HepG2 (cell line): Measurements from ENCODE around the gene MPST. TPM values are rescaled to one million over a fixed set of nuclear protein-coding genes. Genes with fewer than 3 reads are reported as not detected.

Source experiments
- ATAC-seq: fragments of 200-7000 bp; cut with Tn5 transposase; 3 replicates; pipeline ENCODE4 v1.9.1; 2020; ENCODE audit warnings: mild to moderate bottlenecking, moderate library complexity
- BruUV-seq: library from RNA; stranded (reverse); fragments of 400-500 nt; replicated peaks from 2 replicates; lab custom pipeline; 2021; lab: Mats Ljungman, UMichigan
- CTCF ChIA-PET: fragments of 300-600 bp; formaldehyde crosslinking; extraction: SDS; loops from one replicate; lab custom pipeline; 2021; ENCODE audit warnings: low total read pairs, inconsistent platforms, low intra/inter-chr PET ratio; lab: Yijun Ruan, JAX
- POLR2A ChIA-PET: fragments of 350-600 bp; sonication (Branson Sonifier 250); formaldehyde crosslinking; loops from one replicate; lab custom pipeline; 2020; ENCODE audit warnings: antibody characterized with exemption, inconsistent platforms; lab: Yijun Ruan, JAX
- DNase-seq: peaks from one replicate; pipeline ENCODE4 v3.0.0-alpha.2; 2015; ENCODE audit warnings: low spot score
- FAIRE-seq: peaks from 3 replicates; lab custom pipeline; 2011; peaks lifted over from hg19 to GRCh38; lab: Jason Lieb, UNC
- H2AFZ ChIP-seq: one replicate; pipeline ENCODE4 v1.6.1; 2011; ENCODE audit warnings: low read length, inconsistent platforms
- H3K27ac ChIP-seq: fragments of 300-600 bp; 3 replicates; pipeline ENCODE4 v1.8.0; 2011; ENCODE audit warnings: mixed run types, mild to moderate bottlenecking, mixed read lengths, low read length, inconsistent platforms; ENCODE audit not compliant: insufficient read depth; ENCODE audit errors: extremely low read length
- H3K27me3 ChIP-seq, 2 experiments: fragments of 200-600 bp in 1 of 2; 2 replicates in 1 of 2; 3 replicates in 1 of 2; pipeline versions ENCODE4 v1.6.0 to v1.8.0; 2011; ENCODE audit warnings: low read length in 2 of 2, mild to moderate bottlenecking in 2 of 2, moderate library complexity in 2 of 2, inconsistent platforms in 1 of 2; ENCODE audit not compliant: insufficient read depth in 2 of 2, control insufficient read depth in 1 of 2
- H3K36me3 ChIP-seq, 2 experiments: fragments of 200-600 bp in 1 of 2; replicated peaks in 1 of 2; 2 replicates in 1 of 2; 3 replicates in 1 of 2; pipeline versions ENCODE4 v1.5.1 to v1.8.0; 2011; ENCODE audit warnings: low read length in 2 of 2, inconsistent platforms in 1 of 2; ENCODE audit not compliant: insufficient read depth in 2 of 2, control insufficient read depth in 1 of 2
- H3K4me1 ChIP-seq: 2 replicates; pipeline ENCODE4 v1.5.1; 2012; ENCODE audit warnings: low read length, inconsistent platforms; ENCODE audit not compliant: insufficient read depth
- H3K4me2 ChIP-seq: 2 replicates; pipeline ENCODE4 v1.6.0; 2011; ENCODE audit warnings: low read depth, low read length, inconsistent platforms
- H3K4me3 ChIP-seq, 3 experiments: fragments of 200-600 bp in 1 of 3; sonication (generic), shearing (Covaris generic) in 1 of 3; replicated peaks in 1 of 3; 2 replicates each; pipeline ENCODE4 v1.5.1; 2011 to 2016; ENCODE audit warnings: low read length in 3 of 3, inconsistent platforms in 2 of 3, low read depth in 2 of 3, mild to moderate bottlenecking in 2 of 3, control low read depth in 1 of 3, mixed read lengths in 1 of 3; ENCODE audit not compliant: insufficient read depth in 1 of 3
- H3K79me2 ChIP-seq: one replicate; pipeline ENCODE4 v1.6.1; 2011; ENCODE audit warnings: low read length, inconsistent platforms; ENCODE audit not compliant: insufficient read depth
- H3K9ac ChIP-seq: 2 replicates; pipeline ENCODE4 v1.6.0; 2011; ENCODE audit warnings: mild to moderate bottlenecking, low read depth, low read length, inconsistent platforms; ENCODE audit not compliant: insufficient read depth
- H3K9me3 ChIP-seq: 2 replicates; pipeline ENCODE4 v1.5.1; 2012; ENCODE audit warnings: mild to moderate bottlenecking, low read length
- H4K20me1 ChIP-seq: 2 replicates; pipeline ENCODE4 v1.6.0; 2011; ENCODE audit warnings: inconsistent platforms, mild to moderate bottlenecking, low read length, moderate library complexity; ENCODE audit not compliant: insufficient read depth
- FOXA1 ChIP-seq, 2 experiments: fragments of 450-650 bp in 1 of 2; sonication (generic) in 1 of 2; formaldehyde crosslinking in 1 of 2; IDR thresholded peaks; 2 replicates each; pipeline versions ENCODE4 v1.4.0 to v1.6.1; 2016 to 2020; ENCODE audit warnings: missing genetic modification reagents in 1 of 2
- GABPB1 ChIP-seq: IDR thresholded peaks from 2 replicates; pipeline ENCODE4 v1.6.1; 2016; ENCODE audit warnings: mild to moderate bottlenecking, missing genetic modification reagents, moderate library complexity, missing compliant biosample characterization
- MYPOP ChIP-seq: sonication (generic); formaldehyde crosslinking; IDR thresholded peaks from 2 replicates; pipeline ENCODE4 v1.8.1; 2023; ENCODE audit warnings: mild to moderate bottlenecking, moderate library complexity, missing genetic modification reagents
- RFX3 ChIP-seq: IDR thresholded peaks from 2 replicates; pipeline ENCODE4 v1.6.1; 2016; ENCODE audit warnings: missing biosample characterization, missing genetic modification reagents
- YY1 ChIP-seq: IDR thresholded peaks from 2 replicates; pipeline ENCODE4 v1.6.1; 2011; ENCODE audit warnings: low read length, low read depth, moderate library complexity, mild to moderate bottlenecking; ENCODE audit not compliant: insufficient read depth, insufficient replicate concordance
- ZMYM3 ChIP-seq: sonication (generic); formaldehyde crosslinking; IDR thresholded peaks from 2 replicates; pipeline ENCODE4 v1.5.1; 2020; ENCODE audit warnings: mild to moderate bottlenecking, missing genetic modification reagents
- ZNF451 ChIP-seq: sonication (generic); formaldehyde crosslinking; IDR thresholded peaks from 2 replicates; pipeline ENCODE4 v1.5.0; 2020; ENCODE audit warnings: mild to moderate bottlenecking, missing genetic modification reagents
- ZNF629 ChIP-seq: sonication (generic); formaldehyde crosslinking; conservative IDR thresholded peaks from 2 replicates; pipeline ENCODE4 v1.5.0; 2020; ENCODE audit warnings: missing genetic modification reagents
- ZNF674 ChIP-seq: sonication (generic); formaldehyde crosslinking; IDR thresholded peaks from 2 replicates; pipeline ENCODE4 v1.5.0; 2020; ENCODE audit warnings: low read depth, mild to moderate bottlenecking, missing genetic modification reagents
- ZNF766 ChIP-seq: sonication (generic); formaldehyde crosslinking; IDR thresholded peaks from 2 replicates; pipeline ENCODE4 v1.5.0; 2020; ENCODE audit warnings: missing genetic modification reagents, borderline replicate concordance
- ZNF770 ChIP-seq: sonication (generic); formaldehyde crosslinking; IDR thresholded peaks from 2 replicates; pipeline ENCODE4 v1.5.0; 2020; ENCODE audit warnings: mild to moderate bottlenecking, missing genetic modification reagents
- ZNF777 ChIP-seq: sonication (generic); formaldehyde crosslinking; IDR thresholded peaks from 2 replicates; pipeline ENCODE4 v1.4.0; 2020; ENCODE audit warnings: missing genetic modification reagents
- ZSCAN31 ChIP-seq: sonication (generic); formaldehyde crosslinking; IDR thresholded peaks from 2 replicates; pipeline ENCODE4 v1.5.0; 2020; ENCODE audit warnings: low read depth, mild to moderate bottlenecking, missing genetic modification reagents
- WGBS: methylation state at CpG from one replicate; pipeline ENCODE4 v1.1.6; 2017; ENCODE audit warnings: low lambda C conversion rate; 5-methylcytosine and 5-hydroxymethylcytosine counted together
- in situ Hi-C: cut with HindIII; loops from 2 replicates; pipeline ENCODE4 v1.10.0; 2017; ENCODE audit warnings: low pct_unique_long_range_greater_than_20kb; ENCODE audit not compliant: extremely low pct_ligation_motif_present
- intact Hi-C: fragments of 100-400 bp; cut with micrococcal nuclease; formaldehyde crosslinking; loops from one replicate; pipeline ENCODE4 v1.10.0; 2022; ENCODE audit not compliant: unreplicated experiment
- polyA plus RNA-seq, 8 experiments: library from polyadenylated mRNA; depleted of rRNA in 3 of 8; stranded (reverse) in 7 of 8; unstranded in 1 of 8; fragments of >200 nt; fragmentation: Illumina TruSeq in 4 of 8; extraction: Trizol in 4 of 8; gene quantifications; 2 replicates each; pipeline versions ENCODE4 v1.2.1 to v1.2.3, GENCODE V29; 2011 to 2016; ENCODE audit warnings: low read depth in 4 of 8, missing spikeins in 1 of 8, mixed read lengths in 1 of 8; ENCODE audit not compliant: insufficient read depth in 1 of 8
- total RNA-seq, 5 experiments: library from RNA; depleted of rRNA; stranded (reverse); fragments of >200 nt; fragmentation: Illumina TruSeq; extraction: Trizol; gene quantifications; 2 replicates each; pipeline ENCODE4 v1.2.3, GENCODE V29; 2016; ENCODE audit warnings: low read depth in 1 of 5

Gene MPST
- total and polyA plus RNA-seq, 2 of the 13 experiments (the other 11 are each of a cell fraction or from before 2014, with no cell fraction given) = 133 to 141 TPM

- ATAC-seq (no peak), DNase-seq (no peak), FAIRE-seq (no peak)
- H3K36me3 ChIP-seq = no peaks in the 10 kb centered on the region
- TF ChIP-seq ZNF629 (CRISPR knock-in tag) (peak; percentile 90), ZMYM3 (CRISPR knock-in tag) (peak; percentile 63; the same call in 1 of the 2 replicates), ZNF451 (CRISPR knock-in tag) (no peak)
- H3K79me2 ChIP-seq = no peaks in the 10 kb centered on the region
- BruUV-seq = no TSS peak
- H2AFZ ChIP-seq = no peak overlapping the region
- no peaks in the 10 kb centered on the region for H3K9me3 ChIP-seq
- CTCF ChIA-PET = no interaction called here
- no peak overlapping the region for H3K27ac ChIP-seq
- H4K20me1 ChIP-seq = no peaks in the 10 kb centered on the region
- H3K4me3 ChIP-seq = no peak overlapping the region
- H3K4me1 ChIP-seq = peaks cover 59% of the 10 kb centered on the region
- WGBS = 30% methylated on average over 6 of the region's 6 CpGs
- H3K27me3 ChIP-seq = peaks cover 0 to 13% of the 10 kb centered on the region in 2 experiments; a peak in 2 of 5 replicates
- POLR2A ChIA-PET = interaction anchor here (0.9 to 3.4 kb wide), 4 partner anchors 8 to 33 kb away, joined by 3 to 18 read pairs (median 8); partner anchors contain the start of genes MPST and TST
- intact Hi-C loops (no loop called here), in situ Hi-C loops (no loop called here)
- H3K4me2 ChIP-seq = peak overlapping the region; percentile 76
- no peak overlapping the region for H3K9ac ChIP-seq
Measured at GRCh38 chr22:37050913-37051312, 31.4 kb downstream of the MPST start.

GRCh38 chr22:37051391-37052385 lies 32.1 kb downstream of the MPST start, which contains the start of gene KCTD17:
Gene KCTD17, plus strand, starts transcription at chr22:37051742. Its CDS starts 19 bp downstream, at chr22:37051761.
- H2AFZ ChIP-seq = no peak within 1 kb of the TSS
- peak within 1 kb of the TSS; percentile 51 to 71 (median 54) for H3K4me3 ChIP-seq
- BruUV-seq = no TSS peak
- H3K27ac ChIP-seq = no peak within 1 kb of the TSS
- no peaks in the 10 kb centered on the region; a peak in 1 of 5 replicates for H3K36me3 ChIP-seq
- CTCF ChIA-PET = no interaction called here
- H3K4me1 ChIP-seq = peaks cover 51% of the 10 kb centered on the region
- no peaks in the 10 kb centered on the region for H3K79me2 ChIP-seq
- no peak for FAIRE-seq
- peaks cover 0 to 13% of the 10 kb centered on the region in 2 experiments; a peak in 2 of 5 replicates for H3K27me3 ChIP-seq
- H4K20me1 ChIP-seq = no peaks in the 10 kb centered on the region
- peak; percentile 86 for ATAC-seq
- peak within 1 kb of the TSS; percentile 76 for H3K4me2 ChIP-seq
- intact Hi-C loops = no loop called here
- WGBS = 15% methylated on average over 16 of the region's 89 CpGs
- H3K9ac ChIP-seq = 0 out of 2 replicates have a peak within 1 kb of the TSS, but pooled peaks have one; percentile 29
- in situ Hi-C loops = no loop called here
- H3K9me3 ChIP-seq = no peaks in the 10 kb centered on the region
- DNase-seq = no peak
- POLR2A ChIA-PET = interaction anchor here (0.7 to 3.4 kb wide), 4 partner anchors 14 to 34 kb away, joined by 3 to 18 read pairs (median 8); partner anchors contain the start of genes MPST and TST
- TF ChIP-seq ZNF674 (CRISPR knock-in tag) (no peak), ZNF777 (CRISPR knock-in tag) (0 out of 2 replicates have a peak, but pooled peaks have one; percentile 12), MYPOP (CRISPR knock-in tag) (no peak), ZNF766 (no peak), FOXA1 (IDR thresholded peaks at IDR 0.05) (no peak), FOXA1 (CRISPR knock-in tag; IDR thresholded peaks at IDR 0.05) (no peak), YY1 (peak; percentile 50), RFX3 (CRISPR knock-in tag) (peak; percentile 59), ZNF770 (CRISPR knock-in tag) (peak; percentile 72; the same call in 1 of the 2 replicates), GABPB1 (CRISPR knock-in tag) (peak; percentile 77), ZSCAN31 (0 out of 2 replicates have a peak, but pooled peaks have one; percentile 26)
